SK-N-SH treated with all-trans-retinoic acid at 6 μM for 48 hours (cell line): ENCODE results near the gene FGGY.

ENCODE experiments used
- BACH2 ChIP-seq: fragments of 250-450 bp; sonication (Bioruptor Pico); IDR thresholded peaks from 2 replicates; pipeline ENCODE4 v1.9.0; 2021; ENCODE audit warnings: mild to moderate bottlenecking, borderline replicate concordance
- PPARA ChIP-seq: fragments of 250-450 bp; sonication (Bioruptor Pico); IDR thresholded peaks from 2 replicates; pipeline ENCODE4 v1.5.0; 2020; ENCODE audit warnings: mild to moderate bottlenecking, borderline replicate concordance
- RARB ChIP-seq: fragments of 250-450 bp; sonication (Bioruptor Pico); IDR thresholded peaks from 2 replicates; pipeline ENCODE4 v1.8.0; 2021; ENCODE audit warnings: mild to moderate bottlenecking, moderate library complexity
- SNAI2 ChIP-seq: fragments of 250-450 bp; sonication (Bioruptor Pico); IDR thresholded peaks from 2 replicates; pipeline ENCODE4 v1.5.0; 2020; ENCODE audit warnings: mild to moderate bottlenecking, moderate library complexity
- TCF4 ChIP-seq: fragments of 250-450 bp; sonication (Bioruptor Pico); IDR thresholded peaks from 2 replicates; pipeline ENCODE4 v1.8.0; 2021; ENCODE audit warnings: mild to moderate bottlenecking, moderate library complexity, borderline replicate concordance
- ZC3H10 ChIP-seq: fragments of 250-450 bp; sonication (Bioruptor Pico); IDR thresholded peaks from 2 replicates; pipeline ENCODE4 v1.5.1; 2021; ENCODE audit warnings: mild to moderate bottlenecking, moderate library complexity
- ZNF70 ChIP-seq: fragments of 450-650 bp; formaldehyde crosslinking; IDR thresholded peaks from 2 replicates; pipeline ENCODE4 v1.5.0; 2020; ENCODE audit warnings: mild to moderate bottlenecking, moderate library complexity
- TF ChIP-seq, protein P1 (sequence below): fragments of 250-450 bp; sonication (Bioruptor Pico); IDR thresholded peaks from 2 replicates; pipeline ENCODE4 v1.5.1; 2021; ENCODE audit warnings: mild to moderate bottlenecking, moderate library complexity
- TF ChIP-seq, protein P2 (sequence below): fragments of 250-450 bp; sonication (Bioruptor Pico); IDR thresholded peaks from 2 replicates; pipeline ENCODE4 v1.5.1; 2020; ENCODE audit warnings: low read depth, mild to moderate bottlenecking, moderate library complexity
- TF ChIP-seq, protein P3 (sequence below): fragments of 250-450 bp; sonication (Bioruptor Pico); IDR thresholded peaks from 2 replicates; pipeline ENCODE4 v1.8.0; 2021; ENCODE audit warnings: low read depth, mild to moderate bottlenecking, moderate library complexity, borderline replicate concordance
- TF ChIP-seq, protein P4 (sequence below): fragments of 250-450 bp; sonication (Bioruptor Pico); IDR thresholded peaks from 2 replicates; pipeline ENCODE4 v1.8.0; 2020; ENCODE audit warnings: mild to moderate bottlenecking, moderate library complexity, borderline replicate concordance

DNA sequence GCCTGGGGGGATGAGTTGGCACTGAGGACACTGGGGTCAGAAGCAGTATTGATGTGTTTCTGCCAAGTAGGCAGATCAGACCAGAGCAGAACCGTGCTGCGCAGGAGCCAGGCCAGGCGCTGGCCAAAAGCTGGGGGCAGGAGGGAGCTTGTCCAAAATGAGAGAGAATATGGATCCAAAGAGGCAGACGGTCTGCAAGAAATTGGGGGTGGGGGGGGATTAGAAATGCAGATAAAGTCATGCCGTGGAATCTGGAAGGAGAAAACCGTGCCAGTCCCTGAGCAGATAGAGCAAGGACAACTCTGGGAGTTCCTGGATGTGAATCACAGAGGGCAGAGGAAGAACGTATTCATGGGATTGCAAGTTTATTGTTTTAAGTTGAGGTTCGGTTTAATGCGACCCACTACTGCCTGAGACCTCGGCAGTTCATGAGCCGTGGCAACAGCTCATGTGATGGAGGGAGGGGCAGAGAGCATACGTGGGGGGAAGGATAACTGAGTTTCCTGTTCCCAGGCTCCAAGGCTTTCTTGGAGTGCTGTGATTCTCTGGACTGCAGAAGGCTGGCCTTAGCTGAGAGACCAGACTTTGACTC lies 224.0 kb downstream of the FGGY start:
- TF ChIP-seq SNAI2 (CRISPR knock-in tag) (no peak), ZC3H10 (CRISPR knock-in tag) (no peak), PPARA (no peak), TCF4 (CRISPR knock-in tag) (no peak), ZNF70 (CRISPR knock-in tag) (no peak), BACH2 (no peak), RARB (CRISPR knock-in tag) (no peak)
- TF ChIP-seq, protein P1, sequence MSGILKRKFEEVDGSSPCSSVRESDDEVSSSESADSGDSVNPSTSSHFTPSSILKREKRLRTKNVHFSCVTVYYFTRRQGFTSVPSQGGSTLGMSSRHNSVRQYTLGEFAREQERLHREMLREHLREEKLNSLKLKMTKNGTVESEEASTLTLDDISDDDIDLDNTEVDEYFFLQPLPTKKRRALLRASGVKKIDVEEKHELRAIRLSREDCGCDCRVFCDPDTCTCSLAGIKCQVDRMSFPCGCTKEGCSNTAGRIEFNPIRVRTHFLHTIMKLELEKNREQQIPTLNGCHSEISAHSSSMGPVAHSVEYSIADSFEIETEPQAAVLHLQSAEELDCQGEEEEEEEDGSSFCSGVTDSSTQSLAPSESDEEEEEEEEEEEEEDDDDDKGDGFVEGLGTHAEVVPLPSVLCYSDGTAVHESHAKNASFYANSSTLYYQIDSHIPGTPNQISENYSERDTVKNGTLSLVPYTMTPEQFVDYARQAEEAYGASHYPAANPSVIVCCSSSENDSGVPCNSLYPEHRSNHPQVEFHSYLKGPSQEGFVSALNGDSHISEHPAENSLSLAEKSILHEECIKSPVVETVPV (CRISPR knock-in tag), result no peak
- TF ChIP-seq, protein P2, sequence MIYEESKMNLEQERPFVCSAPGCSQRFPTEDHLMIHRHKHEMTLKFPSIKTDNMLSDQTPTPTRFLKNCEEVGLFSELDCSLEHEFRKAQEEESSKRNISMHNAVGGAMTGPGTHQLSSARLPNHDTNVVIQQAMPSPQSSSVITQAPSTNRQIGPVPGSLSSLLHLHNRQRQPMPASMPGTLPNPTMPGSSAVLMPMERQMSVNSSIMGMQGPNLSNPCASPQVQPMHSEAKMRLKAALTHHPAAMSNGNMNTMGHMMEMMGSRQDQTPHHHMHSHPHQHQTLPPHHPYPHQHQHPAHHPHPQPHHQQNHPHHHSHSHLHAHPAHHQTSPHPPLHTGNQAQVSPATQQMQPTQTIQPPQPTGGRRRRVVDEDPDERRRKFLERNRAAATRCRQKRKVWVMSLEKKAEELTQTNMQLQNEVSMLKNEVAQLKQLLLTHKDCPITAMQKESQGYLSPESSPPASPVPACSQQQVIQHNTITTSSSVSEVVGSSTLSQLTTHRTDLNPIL (CRISPR knock-in tag), result no peak
- TF ChIP-seq, protein P3, sequence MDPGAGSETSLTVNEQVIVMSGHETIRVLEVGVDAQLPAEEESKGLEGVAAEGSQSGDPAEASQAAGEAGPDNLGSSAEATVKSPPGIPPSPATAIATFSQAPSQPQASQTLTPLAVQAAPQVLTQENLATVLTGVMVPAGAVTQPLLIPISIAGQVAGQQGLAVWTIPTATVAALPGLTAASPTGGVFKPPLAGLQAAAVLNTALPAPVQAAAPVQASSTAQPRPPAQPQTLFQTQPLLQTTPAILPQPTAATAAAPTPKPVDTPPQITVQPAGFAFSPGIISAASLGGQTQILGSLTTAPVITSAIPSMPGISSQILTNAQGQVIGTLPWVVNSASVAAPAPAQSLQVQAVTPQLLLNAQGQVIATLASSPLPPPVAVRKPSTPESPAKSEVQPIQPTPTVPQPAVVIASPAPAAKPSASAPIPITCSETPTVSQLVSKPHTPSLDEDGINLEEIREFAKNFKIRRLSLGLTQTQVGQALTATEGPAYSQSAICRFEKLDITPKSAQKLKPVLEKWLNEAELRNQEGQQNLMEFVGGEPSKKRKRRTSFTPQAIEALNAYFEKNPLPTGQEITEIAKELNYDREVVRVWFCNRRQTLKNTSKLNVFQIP (CRISPR knock-in tag), result no peak
- TF ChIP-seq, protein P4, sequence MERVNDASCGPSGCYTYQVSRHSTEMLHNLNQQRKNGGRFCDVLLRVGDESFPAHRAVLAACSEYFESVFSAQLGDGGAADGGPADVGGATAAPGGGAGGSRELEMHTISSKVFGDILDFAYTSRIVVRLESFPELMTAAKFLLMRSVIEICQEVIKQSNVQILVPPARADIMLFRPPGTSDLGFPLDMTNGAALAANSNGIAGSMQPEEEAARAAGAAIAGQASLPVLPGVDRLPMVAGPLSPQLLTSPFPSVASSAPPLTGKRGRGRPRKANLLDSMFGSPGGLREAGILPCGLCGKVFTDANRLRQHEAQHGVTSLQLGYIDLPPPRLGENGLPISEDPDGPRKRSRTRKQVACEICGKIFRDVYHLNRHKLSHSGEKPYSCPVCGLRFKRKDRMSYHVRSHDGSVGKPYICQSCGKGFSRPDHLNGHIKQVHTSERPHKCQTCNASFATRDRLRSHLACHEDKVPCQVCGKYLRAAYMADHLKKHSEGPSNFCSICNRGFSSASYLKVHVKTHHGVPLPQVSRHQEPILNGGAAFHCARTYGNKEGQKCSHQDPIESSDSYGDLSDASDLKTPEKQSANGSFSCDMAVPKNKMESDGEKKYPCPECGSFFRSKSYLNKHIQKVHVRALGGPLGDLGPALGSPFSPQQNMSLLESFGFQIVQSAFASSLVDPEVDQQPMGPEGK (CRISPR knock-in tag), result no peak
